HEK293 (cell line): ENCODE measurements around the gene MBNL3.

Experiments used
- CTCF ChIA-PET: fragments of 350-600 bp; formaldehyde crosslinking; extraction: SDS; loops from one replicate; lab custom pipeline; 2021; ENCODE audit warnings: antibody characterized with exemption; lab: Yijun Ruan, JAX
- POLR2A ChIA-PET: fragments of 300-600 bp; formaldehyde crosslinking; extraction: SDS; loops from one replicate; lab custom pipeline; 2020; ENCODE audit warnings: antibody characterized with exemption, inconsistent platforms; lab: Yijun Ruan, JAX
- H3K27ac ChIP-seq: fragments of 200-500 bp; sonication (Bioruptor generic); 2 replicates; pipeline ENCODE4 v1.5.1; 2014; ENCODE audit warnings: low read depth, low read length, control low read depth, inconsistent platforms; ENCODE audit errors: extremely low read depth
- H3K36me3 ChIP-seq, 2 experiments: fragments of 200-500 bp in 1 of 2; sonication (Bioruptor generic) in 1 of 2; 1 replicate in 1 of 2; 2 replicates in 1 of 2; pipeline ENCODE4 v1.5.1; 2014 to 2017; ENCODE audit warnings: inconsistent platforms in 2 of 2, low read length in 2 of 2; ENCODE audit not compliant: control insufficient read depth in 2 of 2, insufficient read depth in 1 of 2
- H3K4me1 ChIP-seq: fragments of 200-500 bp; sonication (Bioruptor generic); 2 replicates; pipeline ENCODE4 v1.5.1; 2014; ENCODE audit warnings: mild to moderate bottlenecking, low read length, inconsistent platforms; ENCODE audit not compliant: control insufficient read depth, insufficient read depth
- H3K4me3 ChIP-seq: 2 replicates; pipeline ENCODE4 v1.5.1; 2011; ENCODE audit warnings: low read depth, mild to moderate bottlenecking, control low read depth, low read length, moderate library complexity
- H3K9me3 ChIP-seq: fragments of 200-500 bp; sonication (Bioruptor generic); 2 replicates; pipeline ENCODE4 v1.5.1; 2014; ENCODE audit warnings: low read depth, low read length, inconsistent platforms; ENCODE audit not compliant: control insufficient read depth, insufficient read depth
- ELK4 ChIP-seq: IDR thresholded peaks from 2 replicates; pipeline ENCODE4 v1.6.1; 2011; ENCODE audit warnings: mild to moderate bottlenecking, low read depth, low read length, borderline replicate concordance
- KLF8 ChIP-seq: fragments of 450-650 bp; formaldehyde crosslinking; IDR thresholded peaks from 2 replicates; pipeline ENCODE4 v1.5.1; 2016; ENCODE audit warnings: missing biosample characterization, missing genetic modification characterization
- PRDM1 ChIP-seq: fragments of 450-650 bp; formaldehyde crosslinking; IDR thresholded peaks from 2 replicates; pipeline ENCODE4; 2016; ENCODE audit warnings: missing biosample characterization, missing genetic modification characterization
- REPIN1 ChIP-seq: fragments of 450-650 bp; formaldehyde crosslinking; IDR thresholded peaks from 2 replicates; pipeline ENCODE4 v1.5.1; 2017; ENCODE audit warnings: missing biosample characterization, missing genetic modification characterization, low read depth
- ZBTB6 ChIP-seq: fragments of 450-650 bp; formaldehyde crosslinking; IDR thresholded peaks from 2 replicates; pipeline ENCODE4 v1.5.1; 2017; ENCODE audit warnings: missing biosample characterization, missing genetic modification characterization
- ZNF146 ChIP-seq: fragments of 450-650 bp; formaldehyde crosslinking; IDR thresholded peaks from 2 replicates; pipeline ENCODE4 v1.5.1; 2016; ENCODE audit warnings: missing biosample characterization, missing genetic modification characterization
- ZNF175 ChIP-seq: fragments of 450-650 bp; formaldehyde crosslinking; IDR thresholded peaks from 2 replicates; pipeline ENCODE4 v1.5.1; 2016; ENCODE audit warnings: missing biosample characterization, missing genetic modification characterization
- ZNF211 ChIP-seq: fragments of 450-650 bp; formaldehyde crosslinking; IDR thresholded peaks from 2 replicates; pipeline ENCODE4 v1.5.1; 2016; ENCODE audit warnings: low read depth, missing biosample characterization, missing genetic modification characterization
- ZNF433 ChIP-seq: fragments of 450-650 bp; formaldehyde crosslinking; IDR thresholded peaks from 2 replicates; pipeline ENCODE4 v1.5.1; 2016; ENCODE audit warnings: missing biosample characterization, missing genetic modification characterization, low read depth
- ZNF544 ChIP-seq: fragments of 450-650 bp; formaldehyde crosslinking; IDR thresholded peaks from 2 replicates; pipeline ENCODE4 v1.5.0; 2017; ENCODE audit warnings: missing biosample characterization, missing genetic modification characterization
- ZNF549 ChIP-seq: fragments of 450-650 bp; IDR thresholded peaks from 2 replicates; pipeline ENCODE4 v1.5.1; 2018; ENCODE audit warnings: missing biosample characterization, missing genetic modification characterization, mild to moderate bottlenecking, inconsistent platforms, moderate library complexity
- ZNF621 ChIP-seq: fragments of 450-650 bp; formaldehyde crosslinking; IDR thresholded peaks from 2 replicates; pipeline ENCODE4 v1.5.1; 2017; ENCODE audit warnings: missing biosample characterization, missing genetic modification characterization
- ZNF664 ChIP-seq: fragments of 450-650 bp; formaldehyde crosslinking; IDR thresholded peaks from 2 replicates; pipeline ENCODE4 v1.5.1; 2016; ENCODE audit warnings: missing biosample characterization, missing genetic modification characterization
- TF ChIP-seq, protein P1 (sequence below): fragments of 450-650 bp; formaldehyde crosslinking; optimal IDR thresholded peaks from 2 replicates; pipeline ENCODE3; 2016; ENCODE audit warnings: missing biosample characterization, mild to moderate bottlenecking, missing genetic modification characterization
- TF ChIP-seq, protein P2 (sequence below): fragments of 450-650 bp; formaldehyde crosslinking; IDR thresholded peaks from 2 replicates; pipeline ENCODE4 v1.5.1; 2016; ENCODE audit warnings: missing biosample characterization, missing genetic modification characterization, borderline replicate concordance

Gene MBNL3

GRCh38 chrX:132470179-132470578, 18.7 kb downstream of the MBNL3 start:
- H3K36me3 ChIP-seq: no peaks in the 10 kb centered on the region
- no peak overlapping the region for H3K4me3 ChIP-seq
- H3K27ac ChIP-seq: no peak overlapping the region
- ChIA-PET CTCF (no interaction called here), POLR2A (no interaction called here)
- TF ChIP-seq KLF8 (tag by site-specific recombination) (no peak), PRDM1 (tag by site-specific recombination) (peak; percentile 75), ZNF211 (tag by site-specific recombination) (no peak), REPIN1 (tag by site-specific recombination) (no peak), ZNF544 (tag by site-specific recombination) (no peak), ELK4 (no peak), ZNF549 (tag by site-specific recombination) (no peak), ZNF664 (peak; percentile 93)
- TF ChIP-seq, all 188 proteins: peak for 2
- Histone ChIP-seq H3K9me3 (no peaks in the 10 kb centered on the region), H3K4me1 (peaks cover 9% of the 10 kb centered on the region)

DNA sequence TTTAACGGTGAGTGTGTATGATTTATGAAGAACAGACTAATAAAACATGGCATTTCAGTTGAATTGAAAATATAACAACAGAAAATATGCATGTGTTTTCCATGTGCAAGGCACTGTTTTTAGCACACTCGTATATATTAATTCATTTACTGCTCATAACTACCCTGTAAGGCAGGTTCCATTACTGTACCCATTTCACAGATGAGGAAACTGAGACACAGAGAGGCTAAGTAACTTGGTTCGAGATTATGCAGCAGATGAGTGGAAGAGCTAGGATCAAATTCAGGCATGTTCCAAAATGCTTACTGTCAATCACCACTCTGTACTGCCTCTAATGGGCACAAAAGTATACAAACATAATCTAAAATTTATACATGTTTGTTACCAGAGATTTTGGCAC, 20.4 kb downstream of the MBNL3 start:
- TF ChIP-seq ZNF175 (tag by site-specific recombination): no peak
- TF ChIP-seq ZNF211 (tag by site-specific recombination): no peak
- no peak for TF ChIP-seq ZNF621
- no peak for TF ChIP-seq PRDM1 (tag by site-specific recombination)
- TF ChIP-seq ZBTB6 (tag by site-specific recombination): no peak
- TF ChIP-seq, protein P1, sequence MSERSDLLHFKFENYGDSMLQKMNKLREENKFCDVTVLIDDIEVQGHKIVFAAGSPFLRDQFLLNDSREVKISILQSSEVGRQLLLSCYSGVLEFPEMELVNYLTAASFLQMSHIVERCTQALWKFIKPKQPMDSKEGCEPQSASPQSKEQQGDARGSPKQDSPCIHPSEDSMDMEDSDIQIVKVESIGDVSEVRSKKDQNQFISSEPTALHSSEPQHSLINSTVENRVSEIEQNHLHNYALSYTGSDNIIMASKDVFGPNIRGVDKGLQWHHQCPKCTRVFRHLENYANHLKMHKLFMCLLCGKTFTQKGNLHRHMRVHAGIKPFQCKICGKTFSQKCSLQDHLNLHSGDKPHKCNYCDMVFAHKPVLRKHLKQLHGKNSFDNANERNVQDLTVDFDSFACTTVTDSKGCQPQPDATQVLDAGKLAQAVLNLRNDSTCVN (tag by site-specific recombination): no peak
- TF ChIP-seq ZNF433 (tag by site-specific recombination): no peak
- Histone ChIP-seq H3K27ac (no peak overlapping the region), H3K36me3 (no peaks in the 10 kb centered on the region), H3K9me3 (no peaks in the 10 kb centered on the region), H3K4me3 (no peak overlapping the region), H3K4me1 (peaks cover 9% of the 10 kb centered on the region)
- ChIA-PET CTCF (interaction anchor here (1.2 kb wide), 1 partner anchor 45 kb away, joined by 3 read pairs; no protein-coding TSS in a partner anchor), POLR2A (no interaction called here)

DNA sequence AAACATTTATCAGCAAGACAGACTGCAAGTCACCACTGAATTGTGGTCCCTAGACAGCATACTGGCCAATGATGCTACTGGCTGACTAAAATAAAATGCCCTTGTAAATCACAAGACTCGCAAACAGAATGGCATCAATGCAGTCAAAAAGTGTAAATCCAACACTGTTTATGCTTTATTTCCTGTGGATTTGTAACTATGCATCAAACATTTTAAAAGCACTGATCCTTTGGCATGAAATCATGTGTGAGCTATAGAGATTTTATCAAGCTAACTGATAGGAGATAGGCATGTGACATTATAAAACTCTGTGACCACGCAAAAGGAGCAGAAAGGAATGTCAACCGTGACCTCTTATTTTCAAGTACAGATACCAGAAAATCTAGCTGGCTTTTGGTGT, 20.8 kb downstream of the MBNL3 start:
- POLR2A ChIA-PET: no interaction called here
- Histone ChIP-seq H3K36me3 (no peaks in the 10 kb centered on the region), H3K27ac (no peak overlapping the region), H3K9me3 (no peaks in the 10 kb centered on the region), H3K4me3 (no peak overlapping the region), H3K4me1 (peaks cover 9% of the 10 kb centered on the region)
- CTCF ChIA-PET: interaction anchor here (0.7 to 1.2 kb wide), 2 partner anchors 19 to 176 kb away, joined by 3 to 4 read pairs; no protein-coding TSS in a partner anchor
- TF ChIP-seq ZNF146: no peak
- TF ChIP-seq, protein P2, sequence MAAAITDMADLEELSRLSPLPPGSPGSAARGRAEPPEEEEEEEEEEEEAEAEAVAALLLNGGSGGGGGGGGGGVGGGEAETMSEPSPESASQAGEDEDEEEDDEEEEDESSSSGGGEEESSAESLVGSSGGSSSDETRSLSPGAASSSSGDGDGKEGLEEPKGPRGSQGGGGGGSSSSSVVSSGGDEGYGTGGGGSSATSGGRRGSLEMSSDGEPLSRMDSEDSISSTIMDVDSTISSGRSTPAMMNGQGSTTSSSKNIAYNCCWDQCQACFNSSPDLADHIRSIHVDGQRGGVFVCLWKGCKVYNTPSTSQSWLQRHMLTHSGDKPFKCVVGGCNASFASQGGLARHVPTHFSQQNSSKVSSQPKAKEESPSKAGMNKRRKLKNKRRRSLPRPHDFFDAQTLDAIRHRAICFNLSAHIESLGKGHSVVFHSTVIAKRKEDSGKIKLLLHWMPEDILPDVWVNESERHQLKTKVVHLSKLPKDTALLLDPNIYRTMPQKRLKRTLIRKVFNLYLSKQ (tag by site-specific recombination): no peak
